Suppressor macrophage treated with lipopolysaccharide for 1 hour (primary cell): ENCODE results near the gene TPK1.
A peak's percentile ranks its signal among the peaks of the same experiment; 100 is the strongest.
"Not testable (repeated sequence)": the region's sequence is repeated elsewhere in the genome, so short reads cannot be mapped to it uniquely, and the experiment has no call there.

Source experiments
- DNase-seq, 3 donors: peaks; one replicate each; pipeline ENCODE4 v3.0.0-alpha.2; 2020 to 2022

TPK1 gene

DNA sequence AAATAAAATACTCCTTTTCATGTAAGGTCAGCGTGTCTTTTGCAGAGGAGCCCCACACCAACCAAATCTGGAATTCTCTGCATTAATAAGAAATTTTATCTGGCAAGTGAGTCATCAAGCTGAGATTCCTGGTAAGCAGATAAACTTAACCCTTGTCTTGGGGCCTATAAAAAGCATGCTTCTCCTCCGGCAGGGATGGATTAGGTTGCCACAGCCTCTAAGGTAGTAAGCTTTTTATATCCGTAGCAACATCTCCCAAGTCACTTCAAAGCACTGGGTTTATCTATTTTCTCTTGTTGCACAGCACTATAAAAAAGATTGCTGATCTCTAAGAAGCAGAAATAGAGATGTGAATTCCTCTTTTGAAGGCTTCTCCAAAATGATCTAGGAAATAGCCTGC lies 229.6 kb downstream of the TPK1 start:
- no peak for DNase-seq

DNA sequence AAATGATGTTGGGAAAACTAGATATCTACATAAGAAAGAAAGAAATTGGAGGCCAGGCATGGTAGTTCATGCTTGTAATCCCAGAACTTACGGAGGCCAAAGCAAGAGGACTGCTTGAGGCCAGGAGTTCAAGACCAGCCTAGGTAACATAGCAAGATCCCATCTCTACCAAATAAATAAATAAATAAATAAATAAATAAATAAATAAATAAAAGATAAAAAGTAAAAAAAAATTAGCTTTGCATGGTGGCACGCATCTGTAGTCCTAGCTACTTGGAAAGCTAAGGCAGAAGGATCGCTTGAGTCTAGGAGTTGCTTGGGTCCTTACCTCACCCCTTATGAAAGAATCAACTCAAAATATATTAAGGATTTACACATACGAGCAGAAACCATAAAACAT lies 238.9 kb downstream of the TPK1 start:
- DNase-seq = no peak

DNA sequence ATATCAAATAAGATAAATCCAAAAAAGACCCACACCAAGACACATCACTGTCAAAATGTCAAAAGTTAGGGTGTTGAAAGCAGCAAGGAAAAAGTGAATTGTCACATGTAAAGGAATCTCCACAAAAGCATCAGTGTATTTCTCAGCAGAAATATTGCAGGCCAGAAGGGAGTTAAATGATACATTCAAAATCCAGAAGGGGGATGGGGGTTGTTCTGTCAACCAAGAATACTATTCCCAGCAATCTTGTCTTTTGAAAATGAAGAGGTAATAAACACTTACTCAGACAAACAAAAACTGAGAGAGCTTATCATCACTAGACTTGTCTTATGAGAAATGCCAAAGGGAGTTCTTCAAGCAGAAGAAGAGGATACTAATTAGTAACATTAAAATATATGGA lies 241.3 kb downstream of the TPK1 start:
- DNase-seq = no peak

DNA sequence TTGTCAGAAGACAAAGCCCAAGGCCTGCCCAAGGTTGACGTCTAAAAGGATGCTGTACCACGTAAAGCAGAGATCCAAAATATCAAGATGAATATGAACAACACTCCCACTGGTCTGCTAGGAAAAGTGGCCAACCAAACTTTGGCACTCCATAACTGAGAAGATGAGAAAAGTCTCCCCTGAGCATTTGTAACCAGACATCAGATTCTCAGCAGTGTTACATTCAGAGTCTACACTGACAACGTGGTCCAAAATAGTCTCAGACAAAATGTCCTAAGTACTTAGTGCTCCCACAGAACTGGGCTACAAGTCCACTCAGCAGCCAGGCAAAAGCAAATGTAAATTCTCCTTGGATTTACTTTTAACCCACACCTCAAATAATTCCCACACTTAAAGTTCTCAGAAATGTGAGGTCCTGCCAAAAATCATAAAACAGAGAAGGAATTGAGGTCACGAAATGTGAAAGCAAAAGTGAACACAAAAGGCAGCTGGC lies 247.2 kb downstream of the TPK1 start:
- no peak for DNase-seq

DNA sequence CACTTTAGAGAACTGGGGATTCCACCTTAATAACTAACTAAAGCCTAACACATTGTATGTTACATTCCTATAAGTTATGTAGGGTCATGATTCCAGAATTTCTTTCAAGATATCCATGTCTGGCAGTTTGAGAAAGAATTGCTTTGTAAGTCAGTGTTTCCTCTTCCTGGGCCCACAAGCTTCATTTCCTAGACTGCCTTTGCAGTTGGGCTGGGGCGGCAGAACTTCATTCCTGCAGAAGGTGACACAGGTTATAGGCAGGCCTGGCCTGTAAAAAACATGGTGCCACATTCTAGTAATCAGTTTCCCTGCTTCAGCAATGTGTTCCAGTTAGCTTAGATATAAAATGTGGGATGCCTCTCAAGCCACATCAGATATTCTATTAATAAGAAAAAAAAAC lies 248.2 kb downstream of the TPK1 start:
- DNase-seq = no peak

DNA sequence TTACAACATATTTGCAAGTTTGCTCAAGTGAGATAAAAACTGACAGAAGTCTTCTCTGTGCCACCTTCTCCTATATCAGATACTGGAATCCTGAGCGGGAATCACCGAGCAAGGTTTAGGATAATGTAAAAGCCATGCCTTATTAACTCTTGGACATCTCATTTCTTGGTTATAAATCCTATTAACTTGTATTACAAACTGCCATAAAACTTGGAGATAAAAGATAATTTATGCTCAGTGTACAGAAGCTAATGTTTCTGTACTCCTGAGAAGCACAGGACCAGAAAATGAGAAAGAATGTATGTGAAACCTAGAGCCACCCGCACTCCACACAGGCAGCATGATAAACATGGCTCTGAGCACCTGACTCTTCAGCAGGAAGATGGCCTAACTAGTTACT lies 251.1 kb downstream of the TPK1 start:
- DNase-seq = no peak

DNA sequence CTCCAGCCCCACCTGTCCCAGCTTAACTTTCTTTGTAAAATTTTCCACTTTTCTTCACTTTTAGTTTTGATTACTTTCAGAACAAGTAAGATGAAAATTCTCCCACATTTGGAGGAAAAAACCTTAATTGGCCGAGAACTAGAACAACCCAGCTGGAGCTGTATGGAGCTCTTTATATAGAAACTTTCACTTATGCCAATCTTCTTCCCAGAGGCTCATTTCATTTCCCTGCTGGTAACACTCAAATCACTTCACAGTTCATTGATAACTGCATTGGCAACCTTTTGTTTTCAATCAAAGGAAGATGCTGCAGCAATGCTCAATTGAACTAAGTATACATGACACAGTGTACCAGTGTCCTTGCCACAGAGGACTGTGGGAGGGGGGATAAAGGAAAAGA lies 256.2 kb downstream of the TPK1 start:
- DNase-seq = no peak

DNA sequence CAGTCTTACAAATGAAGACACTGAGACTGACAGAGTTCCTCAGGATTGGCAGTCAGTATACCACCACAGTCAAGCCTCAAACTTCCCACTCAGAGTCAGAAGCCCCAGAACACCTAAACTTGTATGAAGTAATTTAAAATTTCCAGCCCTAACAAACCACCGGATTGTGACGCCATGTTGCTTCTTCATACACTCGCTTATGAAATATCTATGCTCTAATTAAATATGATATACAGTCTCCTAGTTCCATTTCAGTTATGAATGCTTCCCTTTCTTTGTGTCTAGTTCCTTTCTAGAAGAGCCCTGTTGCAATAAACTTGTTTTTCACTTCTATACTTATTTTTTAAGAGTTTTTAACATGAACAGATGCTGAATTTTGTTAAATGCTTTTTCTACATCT lies 260.4 kb downstream of the TPK1 start:
- peak; percentile 25 to 32 (median 30) for DNase-seq

DNA sequence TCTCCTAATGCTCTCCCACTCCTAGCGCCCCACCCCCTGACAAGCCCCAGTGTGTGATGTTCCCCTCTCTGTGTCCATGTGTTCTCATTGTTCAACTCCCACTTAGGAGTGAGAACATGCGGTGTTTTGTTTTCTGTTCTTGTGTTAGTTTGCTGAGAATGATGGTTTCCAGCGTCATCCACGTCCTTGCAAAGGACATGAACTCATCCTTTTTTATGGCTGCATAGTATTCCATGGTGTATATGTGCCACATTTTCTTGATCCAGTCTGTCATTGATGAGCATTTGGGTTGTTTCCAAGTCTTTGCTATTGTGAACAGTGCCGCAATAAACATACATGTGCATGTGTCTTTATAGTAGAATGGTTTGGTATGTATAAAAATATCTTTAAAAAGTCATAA lies 261.1 kb downstream of the TPK1 start:
- DNase-seq = not testable (repeated sequence)

DNA sequence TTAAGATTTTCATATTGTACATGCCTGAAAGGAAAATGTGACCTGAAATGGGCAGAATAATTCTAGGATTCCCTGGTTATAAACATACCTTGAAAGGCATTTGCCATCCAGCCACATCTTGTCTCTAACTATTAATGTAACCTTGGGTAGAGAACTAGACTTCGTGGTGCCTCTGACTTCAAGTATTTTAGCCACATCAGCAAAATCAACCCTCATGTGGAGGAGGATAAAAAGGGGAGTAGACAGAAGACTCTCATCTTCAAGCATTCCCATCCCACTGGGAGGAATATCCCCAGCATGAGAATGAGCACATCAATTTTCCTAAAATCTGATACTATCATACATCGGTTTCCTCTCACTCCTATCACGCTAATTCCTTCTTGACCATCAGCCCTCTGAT lies 267.6 kb downstream of the TPK1 start:
- DNase-seq = no peak

DNA sequence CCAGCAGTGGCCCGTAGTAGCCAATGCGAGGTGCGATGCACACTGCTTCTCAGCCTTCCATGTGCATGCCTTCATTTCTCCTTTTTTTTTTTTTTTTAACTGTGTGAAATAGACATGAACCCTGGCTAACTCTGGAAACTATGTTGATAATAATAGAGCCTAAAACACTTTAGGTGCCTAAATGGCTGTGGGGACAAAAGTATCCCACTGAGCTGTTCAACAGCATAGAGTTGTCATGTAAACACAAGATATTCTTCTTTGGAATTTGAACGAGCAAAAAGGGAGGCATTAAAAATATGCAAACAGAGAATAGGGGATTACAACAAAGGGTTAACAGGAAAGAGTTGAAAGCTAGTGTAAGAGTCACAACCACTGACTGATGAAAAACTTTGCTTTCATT lies 270.3 kb downstream of the TPK1 start:
- no peak for DNase-seq

DNA sequence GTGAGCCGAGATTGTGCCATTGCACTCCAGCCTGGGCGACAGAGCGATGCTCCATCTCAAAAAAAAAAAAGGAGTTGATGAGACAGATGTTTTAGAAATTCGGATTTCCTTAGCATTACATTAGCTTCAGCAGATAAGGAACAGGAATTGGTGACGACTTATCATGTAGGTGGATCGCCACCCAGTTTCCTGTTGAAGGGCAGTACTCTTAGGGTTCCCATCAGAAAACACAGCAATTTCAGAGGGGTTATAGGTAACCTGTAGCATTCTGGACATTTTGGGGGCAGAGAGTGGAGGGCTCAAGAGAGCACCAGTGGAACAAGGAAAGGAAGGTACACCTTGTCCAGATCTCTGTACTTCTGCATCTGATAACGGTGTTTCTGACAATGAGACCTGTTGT lies 286.0 kb downstream of the TPK1 start:
- DNase-seq = no peak

DNA sequence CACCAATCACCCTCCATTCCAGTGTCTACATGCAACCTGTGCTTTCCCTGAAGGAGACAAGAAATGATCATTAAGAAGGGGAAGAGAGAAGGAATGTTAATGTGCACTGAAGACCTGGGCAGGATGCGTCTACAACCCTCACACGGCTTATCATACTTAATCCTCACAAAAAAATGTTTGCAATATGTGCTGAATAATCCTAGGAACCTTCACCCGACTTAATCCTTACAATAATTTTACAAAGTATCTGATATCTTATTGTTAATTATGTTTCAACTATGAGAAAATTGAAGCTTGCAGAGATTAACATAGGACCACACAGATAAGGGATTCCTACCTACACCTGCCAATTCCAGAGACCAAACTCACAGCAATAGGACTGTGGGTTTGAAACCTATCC lies 287.3 kb downstream of the TPK1 start:
- no peak for DNase-seq

DNA sequence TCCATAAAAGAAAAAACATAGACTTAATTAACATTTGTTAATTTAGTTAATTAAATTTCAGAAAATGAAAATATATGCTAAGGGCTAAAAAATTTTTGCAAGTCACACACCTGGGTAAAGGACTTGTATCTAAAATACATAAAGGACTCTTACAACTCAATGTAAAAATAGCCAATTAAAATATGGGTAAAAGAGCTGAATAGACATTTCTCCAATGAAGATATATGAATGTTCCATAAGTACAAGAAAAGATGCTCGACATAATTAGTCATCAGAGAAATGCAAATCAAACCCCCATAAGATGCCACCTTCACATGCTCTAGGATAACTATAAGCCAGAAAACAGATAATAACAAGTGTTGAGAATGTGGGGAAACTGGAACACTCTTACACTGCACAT lies 288.0 kb downstream of the TPK1 start:
- no peak for DNase-seq

DNA sequence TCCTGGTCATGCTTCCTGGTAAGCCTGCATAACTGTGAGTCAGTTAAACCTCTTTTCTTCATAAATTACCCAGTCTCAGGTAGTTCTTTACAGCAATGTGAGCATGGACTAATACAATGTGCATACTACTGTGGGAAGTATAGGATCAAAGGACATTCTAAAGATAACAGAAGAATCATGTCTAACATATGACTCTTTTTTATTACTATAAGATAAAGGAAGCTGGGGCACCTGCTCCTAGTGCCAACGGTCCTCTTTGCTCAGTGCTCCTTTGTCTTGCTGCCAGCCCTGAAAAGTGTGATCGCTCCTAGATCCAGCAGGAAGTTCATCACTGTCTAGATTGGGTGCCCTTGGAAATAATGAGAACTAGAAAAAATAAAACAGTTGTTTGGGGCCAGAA lies 289.1 kb downstream of the TPK1 start:
- no peak for DNase-seq

DNA sequence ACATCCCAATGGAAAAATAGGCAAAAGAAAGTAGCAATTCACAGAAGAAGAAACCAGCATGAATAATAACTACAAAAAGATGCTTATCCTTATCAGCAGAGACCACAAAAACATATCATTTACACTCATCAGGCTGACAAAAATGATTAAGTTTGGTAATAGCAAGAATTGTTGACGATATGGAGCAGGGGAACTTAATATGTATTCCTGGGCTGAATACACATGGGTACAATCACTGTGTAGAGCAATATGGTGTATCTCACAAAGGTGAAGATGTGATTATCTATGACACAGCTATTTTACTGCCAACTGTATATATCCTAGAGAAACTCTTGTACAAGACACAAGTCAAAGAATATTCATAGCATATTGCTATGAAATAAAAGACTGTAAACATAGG lies 290.5 kb downstream of the TPK1 start:
- no peak for DNase-seq

DNA sequence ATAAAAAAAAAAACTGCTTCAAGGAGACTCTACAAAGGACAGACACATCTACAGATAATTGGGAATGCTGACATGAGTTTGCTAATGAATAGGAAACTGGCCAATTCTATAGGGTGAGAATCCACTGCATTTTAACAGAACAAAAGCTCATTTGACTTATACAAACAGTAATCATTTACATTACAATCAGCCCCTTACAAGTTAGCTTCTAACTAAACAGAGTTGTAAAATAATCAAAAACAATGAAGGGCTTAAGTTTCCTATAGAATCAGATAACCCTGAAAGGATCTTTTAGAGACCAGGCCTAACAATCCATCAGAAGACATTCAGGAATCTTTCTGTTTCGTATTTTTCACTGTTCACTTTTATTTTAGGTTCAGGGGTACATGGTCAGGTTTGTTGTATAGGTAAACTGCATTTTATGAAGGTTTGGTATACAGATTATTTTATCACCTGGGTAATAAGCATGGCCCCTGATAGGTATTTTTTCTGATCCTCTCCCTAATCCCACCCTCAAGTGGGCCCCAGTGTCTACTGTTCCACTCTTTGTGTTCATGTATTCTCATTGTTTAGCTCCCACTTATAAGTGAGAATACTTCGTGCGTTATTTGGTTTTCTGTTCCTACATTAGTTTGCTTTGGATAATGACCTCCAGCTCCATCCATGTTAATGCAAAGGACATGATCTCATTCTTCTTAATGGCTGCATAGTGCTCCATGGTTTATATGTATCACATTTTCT lies 301.0 kb downstream of the TPK1 start:
- DNase-seq = no peak

DNA sequence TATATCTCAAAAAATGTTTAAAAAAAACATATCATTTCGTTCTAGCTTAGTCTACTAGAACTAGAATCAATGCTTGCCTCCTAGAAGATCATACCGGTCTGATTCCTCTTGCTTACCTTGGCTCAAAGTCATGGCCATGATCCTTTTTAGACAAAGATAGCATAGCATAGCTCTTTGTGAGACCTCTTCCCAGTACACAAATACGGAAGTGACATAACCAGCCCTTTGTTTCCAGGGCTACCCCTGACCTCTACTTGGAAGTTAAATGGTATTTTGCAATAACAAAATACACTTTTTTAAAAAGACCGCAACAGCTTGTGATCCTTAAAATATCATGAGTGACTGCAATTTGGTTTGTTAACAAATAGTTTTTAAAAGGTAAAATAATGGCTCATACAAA lies 301.7 kb downstream of the TPK1 start:
- no peak for DNase-seq

DNA sequence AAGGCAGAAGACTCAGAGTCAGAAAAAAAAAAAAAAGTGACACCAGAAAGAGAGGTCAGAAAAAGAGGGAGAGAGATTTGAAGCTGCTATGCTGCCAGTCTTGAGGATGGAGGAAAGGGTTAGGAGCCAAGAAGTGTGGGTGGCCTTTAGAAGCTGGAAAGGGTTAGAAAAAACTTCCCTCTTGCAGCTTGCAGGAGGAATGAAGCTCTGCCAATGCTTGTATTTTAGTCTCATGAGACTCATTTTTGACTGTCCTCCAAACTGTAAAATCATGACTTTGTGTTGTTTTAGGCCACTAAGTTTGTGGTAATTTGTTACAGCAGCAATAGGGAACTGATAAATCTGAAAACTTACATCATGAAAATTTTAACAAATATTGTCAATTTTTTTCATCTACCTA lies 304.7 kb downstream of the TPK1 start:
- DNase-seq = no peak

DNA sequence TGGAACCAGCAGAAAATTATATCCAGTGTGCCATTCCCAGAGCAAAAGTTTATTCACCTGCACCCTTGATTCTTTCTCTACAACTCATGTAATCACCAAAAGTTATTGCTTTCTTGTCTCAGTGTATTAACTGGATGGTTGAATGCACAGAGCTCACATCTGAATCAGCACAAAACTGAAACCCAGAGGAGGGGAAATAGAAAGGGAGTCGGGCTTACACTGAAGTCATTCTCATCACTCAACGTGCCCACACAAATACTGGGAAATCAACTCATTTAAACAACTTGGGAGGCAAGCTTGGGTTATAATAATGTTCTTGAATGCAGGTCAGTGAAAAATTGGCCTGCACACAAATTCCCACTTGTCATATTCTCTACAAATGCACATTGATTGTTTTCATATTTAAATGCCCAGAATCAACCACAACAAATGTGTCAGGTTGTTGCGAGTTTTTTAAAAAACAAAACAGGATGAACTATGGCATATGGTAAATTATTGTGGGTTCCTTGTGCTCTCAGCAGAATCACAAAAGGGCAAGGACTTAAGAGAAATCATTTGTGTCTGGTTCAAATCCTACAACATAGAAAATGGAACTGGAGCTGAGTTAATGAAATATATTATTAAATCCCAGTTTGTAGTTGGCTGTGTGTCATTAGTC lies 306.5 kb downstream of the TPK1 start:
- no peak for DNase-seq

DNA sequence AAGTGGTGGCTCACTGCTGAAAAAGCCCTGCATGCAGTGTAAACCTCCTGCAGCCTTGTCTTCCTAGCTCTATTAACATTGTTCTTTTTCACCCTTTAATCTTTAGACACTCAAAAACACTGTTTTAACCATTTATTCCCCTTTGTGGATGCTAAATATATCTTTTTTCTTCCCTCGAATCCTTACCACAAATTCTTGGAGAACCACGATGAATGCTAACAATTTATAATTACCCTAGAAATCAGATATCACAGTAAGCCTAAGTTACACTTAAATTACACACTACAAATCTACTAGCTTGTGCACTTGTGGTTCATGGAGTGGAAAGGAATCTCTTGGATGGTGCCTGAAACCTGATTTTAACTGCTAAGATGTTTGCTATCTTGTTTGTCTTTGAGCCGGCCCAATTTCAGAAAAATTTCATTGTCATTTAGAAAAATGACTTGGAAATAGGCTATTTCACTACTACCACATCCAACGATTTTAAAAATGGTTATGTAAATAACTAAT lies 307.3 kb downstream of the TPK1 start:
- DNase-seq = no peak

DNA sequence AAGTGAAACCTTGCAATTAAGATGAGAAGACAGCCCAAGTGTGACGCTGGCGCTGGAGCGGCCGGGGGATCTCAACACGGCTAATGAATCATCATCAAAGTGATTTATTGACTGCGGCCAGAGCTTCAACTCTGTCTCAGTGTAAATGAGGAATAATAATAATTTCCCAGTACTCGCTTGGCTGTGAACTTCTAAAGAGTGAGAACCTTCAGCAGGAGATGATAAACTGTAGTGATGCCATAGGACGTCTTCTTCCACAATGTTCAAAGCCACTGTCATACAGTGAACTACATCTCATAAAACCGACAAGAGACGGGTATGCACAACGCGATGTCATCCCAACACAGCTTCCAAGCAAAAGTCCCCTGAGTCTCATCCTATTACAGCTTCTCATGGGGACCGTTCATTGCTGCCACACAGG lies 308.8 kb downstream of the TPK1 start:
- no peak for DNase-seq

DNA sequence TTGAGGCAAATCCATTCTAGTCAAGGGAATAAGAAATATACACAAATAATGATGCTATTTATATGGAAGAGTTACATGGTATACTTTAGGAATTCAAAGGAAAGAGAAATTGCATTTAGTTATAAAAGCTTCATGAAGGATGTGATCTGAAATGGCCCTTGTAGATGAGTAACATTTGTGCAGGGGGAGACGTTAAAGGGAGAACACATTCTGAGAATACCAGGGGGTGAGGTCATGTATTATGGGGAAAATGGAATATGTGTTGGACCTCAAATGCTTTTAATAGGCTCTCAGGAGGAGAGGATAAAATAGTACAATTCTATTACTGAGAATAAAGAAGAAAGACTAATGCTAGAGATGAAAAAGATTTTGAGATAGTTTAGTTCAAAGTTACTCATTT lies 309.9 kb downstream of the TPK1 start:
- DNase-seq = no peak

DNA sequence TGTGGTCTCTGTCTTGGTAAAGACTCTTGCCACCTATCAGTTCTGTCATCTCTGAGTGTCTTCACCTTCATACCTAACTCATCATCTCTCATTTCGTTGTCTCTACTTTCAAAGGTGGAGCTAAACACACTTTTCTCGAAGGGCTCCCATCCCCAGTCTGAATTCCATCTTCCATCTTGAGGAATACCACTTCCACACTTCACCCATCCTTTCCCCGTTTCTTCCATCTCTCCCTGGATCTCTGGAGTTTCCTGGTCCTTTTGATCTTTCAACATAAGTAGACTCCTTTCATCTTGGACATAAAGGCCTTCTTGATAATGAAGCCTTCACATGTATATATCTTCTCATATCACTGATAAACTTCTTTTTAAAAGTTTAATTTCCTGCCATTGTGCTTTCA lies 311.6 kb downstream of the TPK1 start:
- DNase-seq = no peak

DNA sequence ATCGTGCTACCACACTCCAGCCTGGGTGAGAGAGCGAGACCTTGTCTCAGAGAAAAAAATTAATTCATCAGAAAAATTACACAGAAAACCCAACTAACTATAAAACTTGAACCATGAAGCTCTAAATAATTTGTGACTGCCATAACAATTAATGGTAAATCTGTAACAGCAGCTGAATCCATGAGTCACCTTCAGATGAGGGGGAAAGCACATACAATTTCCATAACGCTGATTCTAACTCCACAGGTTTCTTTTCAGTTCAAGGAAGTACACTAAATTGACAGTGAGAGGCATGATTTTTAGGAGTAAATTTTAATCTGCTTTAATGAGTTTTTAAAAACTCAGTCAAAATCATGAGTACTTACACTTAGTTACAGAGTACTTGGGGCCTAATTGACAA lies 312.2 kb downstream of the TPK1 start:
- DNase-seq = no peak
